ENCODE data around the gene FAM53B. TPM values are rescaled to one million over a fixed set of nuclear protein-coding genes. Genes with fewer than 3 reads are reported as not detected.

FAM53B gene
- total RNA-seq, 1 donor from 2014 or later: 53.4 TPM

GRCh38 chr10:124717911-124718741 is 26.1 kb downstream of the FAM53B start:
- no peaks in the 10 kb centered on the region for H3K9me3 ChIP-seq (replicated peaks)
- H3K36me3 ChIP-seq: no peaks in the 10 kb centered on the region
- TF ChIP-seq CTCF (IDR thresholded peaks at IDR 0.05; ENCODE audit: borderline replicate concordance): no peak
- H3K27me3 ChIP-seq (ENCODE audit: low read depth): no peaks in the 10 kb centered on the region
- no peak for DNase-seq
- H3K27ac ChIP-seq (replicated peaks): peak overlapping the region; percentile 91
- intact Hi-C loops (cut with micrococcal nuclease): no loop called here
- H3K4me3 ChIP-seq: no peak overlapping the region
- H3K4me1 ChIP-seq: peaks cover 100% of the 10 kb centered on the region

- intact Hi-C loops (cut with micrococcal nuclease): no loop called here
- H3K4me3 ChIP-seq: no peak overlapping the region
- H3K27ac ChIP-seq (replicated peaks): peak overlapping the region; percentile 91
- H3K36me3 ChIP-seq: no peaks in the 10 kb centered on the region
- H3K4me1 ChIP-seq: peaks cover 100% of the 10 kb centered on the region
- no peaks in the 10 kb centered on the region for H3K9me3 ChIP-seq (replicated peaks)
- DNase-seq: peak; percentile 8
- TF ChIP-seq CTCF (IDR thresholded peaks at IDR 0.05; ENCODE audit: borderline replicate concordance): no peak
- H3K27me3 ChIP-seq (ENCODE audit: low read depth): no peaks in the 10 kb centered on the region
Observed at GRCh38 chr10:124717041-124717757, 27.0 kb downstream of the FAM53B start.

- Histone ChIP-seq H3K4me1 (peaks cover 100% of the 10 kb centered on the region), H3K4me3 (no peak overlapping the region), H3K27me3 (ENCODE audit: low read depth) (no peaks in the 10 kb centered on the region), H3K9me3 (replicated peaks) (no peaks in the 10 kb centered on the region), H3K27ac (replicated peaks) (peak overlapping the region; percentile 91), H3K36me3 (no peaks in the 10 kb centered on the region)
- no peak for DNase-seq
- TF ChIP-seq CTCF (IDR thresholded peaks at IDR 0.05; ENCODE audit: borderline replicate concordance): no peak
- intact Hi-C loops (cut with micrococcal nuclease): no loop called here
Observed at GRCh38 chr10:124716369-124716768, 27.8 kb downstream of the FAM53B start.

- H3K4me1 ChIP-seq: peaks cover 100% of the 10 kb centered on the region
- no peak for TF ChIP-seq CTCF (IDR thresholded peaks at IDR 0.05; ENCODE audit: borderline replicate concordance)
- DNase-seq: no peak
Observed at GRCh38 chr10:124715439-124715838, 28.7 kb downstream of the FAM53B start.

GRCh38 chr10:124713679-124714255 is 30.4 kb downstream of the FAM53B start:
- peaks cover 100% of the 10 kb centered on the region for H3K4me1 ChIP-seq
- no peak overlapping the region for H3K4me3 ChIP-seq
- H3K9me3 ChIP-seq (replicated peaks): no peaks in the 10 kb centered on the region
- no peak for TF ChIP-seq CTCF (IDR thresholded peaks at IDR 0.05; ENCODE audit: borderline replicate concordance)
- H3K36me3 ChIP-seq: no peaks in the 10 kb centered on the region
- intact Hi-C loops (cut with micrococcal nuclease): no loop called here
- DNase-seq: no peak
- no peaks in the 10 kb centered on the region for H3K27me3 ChIP-seq (ENCODE audit: low read depth)
- H3K27ac ChIP-seq (replicated peaks): peak overlapping the region; percentile 92

More at GRCh38 chr10:124715439-124715838, 28.7 kb downstream of the FAM53B start:
- H3K4me3 ChIP-seq: no peak overlapping the region
- no peaks in the 10 kb centered on the region for H3K36me3 ChIP-seq
- peak overlapping the region; percentile 91 for H3K27ac ChIP-seq (replicated peaks)
- H3K27me3 ChIP-seq (ENCODE audit: low read depth): no peaks in the 10 kb centered on the region
- H3K9me3 ChIP-seq (replicated peaks): no peaks in the 10 kb centered on the region
- intact Hi-C loops (cut with micrococcal nuclease): no loop called here
